BE2C (cell line): Measurements from ENCODE around the gene CNTNAP1.

Experiments
- DNase-seq: peaks from one replicate; pipeline ENCODE4 v3.0.0-alpha.2; 2020
- H3K27me3 ChIP-seq: fragments of 250-450 bp; sonication (Bioruptor Pico); 2 replicates; pipeline ENCODE4 v1.5.1; 2020; ENCODE audit warnings: mild to moderate bottlenecking
- H3K36me3 ChIP-seq: fragments of 250-450 bp; sonication (Bioruptor Pico); 2 replicates; pipeline ENCODE4 v1.5.1; 2020; ENCODE audit warnings: mild to moderate bottlenecking
- H3K4me1 ChIP-seq: fragments of 250-450 bp; sonication (Bioruptor Pico); 2 replicates; pipeline ENCODE4 v1.5.1; 2020
- H3K4me3 ChIP-seq: 2 replicates; pipeline ENCODE4 v1.5.1; 2011; ENCODE audit warnings: low read depth, low read length
- H3K9me3 ChIP-seq: fragments of 250-450 bp; sonication (Bioruptor Pico); 2 replicates; pipeline ENCODE4 v1.5.1; 2020
- TF ChIP-seq, protein P1 (sequence below): IDR thresholded peaks from 2 replicates; pipeline ENCODE4 v1.5.1; 2012; ENCODE audit warnings: mild to moderate bottlenecking, low read depth, low read length

The CNTNAP1 gene

DNA sequence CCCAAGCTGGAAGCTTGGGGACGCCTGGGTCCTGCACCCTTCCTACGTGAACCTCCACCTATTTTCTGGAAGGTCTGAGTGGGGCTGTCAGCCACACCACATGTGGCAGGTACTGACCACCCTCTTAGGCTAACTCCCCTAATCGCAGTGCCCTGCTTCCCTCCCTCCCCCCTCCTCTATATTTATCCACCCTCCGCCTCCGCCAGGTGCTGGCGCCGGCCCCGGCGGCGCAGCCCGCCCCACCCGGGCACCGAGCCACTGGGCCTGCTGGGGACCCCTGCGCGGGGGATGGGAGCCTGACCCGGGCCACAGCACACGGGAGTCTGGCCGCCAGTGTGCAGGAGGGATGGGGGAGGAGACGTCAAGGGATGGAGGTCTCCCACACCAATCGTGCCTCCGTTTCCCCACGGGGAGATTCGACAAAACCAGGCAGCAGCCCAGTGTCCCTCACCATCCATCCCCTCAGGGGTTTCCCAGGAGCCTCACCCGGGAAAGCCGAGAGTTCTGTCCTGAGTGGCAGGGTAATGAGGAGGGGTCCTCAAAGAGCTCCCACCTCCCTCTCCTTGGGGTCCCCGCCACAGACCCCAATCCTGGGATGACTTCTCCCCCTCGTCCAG, 6.9 kb upstream of the CNTNAP1 start:
- peak; percentile 63 for DNase-seq
- peak overlapping the region; percentile 97 for H3K4me3 ChIP-seq
- no peaks in the 10 kb centered on the region for H3K27me3 ChIP-seq
- peaks cover 37% of the 10 kb centered on the region for H3K36me3 ChIP-seq
- TF ChIP-seq, protein P1, sequence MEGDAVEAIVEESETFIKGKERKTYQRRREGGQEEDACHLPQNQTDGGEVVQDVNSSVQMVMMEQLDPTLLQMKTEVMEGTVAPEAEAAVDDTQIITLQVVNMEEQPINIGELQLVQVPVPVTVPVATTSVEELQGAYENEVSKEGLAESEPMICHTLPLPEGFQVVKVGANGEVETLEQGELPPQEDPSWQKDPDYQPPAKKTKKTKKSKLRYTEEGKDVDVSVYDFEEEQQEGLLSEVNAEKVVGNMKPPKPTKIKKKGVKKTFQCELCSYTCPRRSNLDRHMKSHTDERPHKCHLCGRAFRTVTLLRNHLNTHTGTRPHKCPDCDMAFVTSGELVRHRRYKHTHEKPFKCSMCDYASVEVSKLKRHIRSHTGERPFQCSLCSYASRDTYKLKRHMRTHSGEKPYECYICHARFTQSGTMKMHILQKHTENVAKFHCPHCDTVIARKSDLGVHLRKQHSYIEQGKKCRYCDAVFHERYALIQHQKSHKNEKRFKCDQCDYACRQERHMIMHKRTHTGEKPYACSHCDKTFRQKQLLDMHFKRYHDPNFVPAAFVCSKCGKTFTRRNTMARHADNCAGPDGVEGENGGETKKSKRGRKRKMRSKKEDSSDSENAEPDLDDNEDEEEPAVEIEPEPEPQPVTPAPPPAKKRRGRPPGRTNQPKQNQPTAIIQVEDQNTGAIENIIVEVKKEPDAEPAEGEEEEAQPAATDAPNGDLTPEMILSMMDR: no peak
- no peaks in the 10 kb centered on the region for H3K9me3 ChIP-seq
- peaks cover 9% of the 10 kb centered on the region for H3K4me1 ChIP-seq

DNA sequence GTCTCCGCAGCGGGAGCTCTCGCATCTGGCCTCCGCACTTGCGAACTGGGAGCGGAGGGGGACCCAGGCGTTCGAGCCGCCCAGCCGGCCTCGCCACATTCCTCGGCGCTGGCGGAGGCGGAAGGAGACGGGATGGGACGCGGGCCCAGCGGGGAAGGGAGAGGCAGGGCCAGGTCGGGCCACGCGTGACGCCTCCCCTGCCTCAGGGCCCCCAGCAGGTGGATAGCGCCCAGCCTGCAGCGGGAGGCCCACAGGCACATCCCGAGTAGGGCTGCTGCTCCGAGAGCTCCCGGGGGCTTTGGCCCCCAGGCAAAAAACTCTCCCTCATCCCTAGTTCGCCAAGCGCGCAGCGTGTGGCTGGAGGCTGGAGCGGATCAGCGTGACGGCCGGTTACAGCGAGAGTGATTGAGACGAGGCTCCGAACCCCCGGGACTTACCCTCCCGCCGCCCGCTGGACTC, 6.3 kb upstream of the CNTNAP1 start:
- Histone ChIP-seq H3K36me3 (peaks cover 33% of the 10 kb centered on the region), H3K27me3 (no peaks in the 10 kb centered on the region), H3K4me3 (peak overlapping the region; percentile 97), H3K4me1 (peaks cover 9% of the 10 kb centered on the region), H3K9me3 (no peaks in the 10 kb centered on the region)
- peak; percentile 45 for DNase-seq
- TF ChIP-seq, protein P1: no peak

DNA sequence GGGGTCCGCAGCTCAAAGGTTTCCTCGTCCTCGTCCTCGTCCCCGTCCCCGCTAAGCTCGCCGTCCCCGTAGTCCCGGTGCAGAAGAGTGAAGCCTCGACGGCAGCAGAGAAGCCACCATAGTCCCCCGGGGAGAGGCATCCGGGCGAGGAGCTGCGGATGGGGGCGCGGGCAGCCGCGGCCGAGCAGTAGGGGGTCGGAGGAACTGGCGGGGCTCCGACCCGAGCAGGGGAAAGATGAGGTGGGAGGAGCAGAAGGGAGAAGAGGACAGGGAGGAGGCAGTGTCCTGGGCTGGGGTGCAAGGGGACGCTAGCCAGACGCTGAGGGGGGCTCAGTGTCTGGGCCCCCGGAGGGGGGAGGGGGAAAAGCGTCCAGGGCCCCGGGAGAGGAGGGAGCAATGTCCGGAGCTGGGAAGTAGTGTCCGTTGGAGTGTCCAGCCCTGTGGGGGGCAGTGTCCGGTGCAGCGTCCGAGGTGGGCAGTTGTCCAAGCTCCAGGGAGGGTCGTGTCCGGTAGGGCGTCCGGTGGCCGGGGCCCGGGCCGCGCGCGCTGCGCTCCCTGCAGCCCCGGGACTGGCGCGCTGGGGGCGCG, 5.8 kb upstream of the CNTNAP1 start, which contains the start of gene PLEKHH3:
Gene PLEKHH3, minus strand, starts transcription at position 571 of the 588 bp plus-strand sequence. Its CDS starts 431 bp downstream, at position 140.
- peak; percentile 54 for DNase-seq
- no peaks in the 10 kb centered on the region for H3K27me3 ChIP-seq
- peaks cover 9% of the 10 kb centered on the region for H3K4me1 ChIP-seq
- peaks cover 27% of the 10 kb centered on the region for H3K36me3 ChIP-seq
- no peaks in the 10 kb centered on the region for H3K9me3 ChIP-seq
- peak within 1 kb of the TSS; percentile 97 for H3K4me3 ChIP-seq
- TF ChIP-seq, protein P1: no peak

DNA sequence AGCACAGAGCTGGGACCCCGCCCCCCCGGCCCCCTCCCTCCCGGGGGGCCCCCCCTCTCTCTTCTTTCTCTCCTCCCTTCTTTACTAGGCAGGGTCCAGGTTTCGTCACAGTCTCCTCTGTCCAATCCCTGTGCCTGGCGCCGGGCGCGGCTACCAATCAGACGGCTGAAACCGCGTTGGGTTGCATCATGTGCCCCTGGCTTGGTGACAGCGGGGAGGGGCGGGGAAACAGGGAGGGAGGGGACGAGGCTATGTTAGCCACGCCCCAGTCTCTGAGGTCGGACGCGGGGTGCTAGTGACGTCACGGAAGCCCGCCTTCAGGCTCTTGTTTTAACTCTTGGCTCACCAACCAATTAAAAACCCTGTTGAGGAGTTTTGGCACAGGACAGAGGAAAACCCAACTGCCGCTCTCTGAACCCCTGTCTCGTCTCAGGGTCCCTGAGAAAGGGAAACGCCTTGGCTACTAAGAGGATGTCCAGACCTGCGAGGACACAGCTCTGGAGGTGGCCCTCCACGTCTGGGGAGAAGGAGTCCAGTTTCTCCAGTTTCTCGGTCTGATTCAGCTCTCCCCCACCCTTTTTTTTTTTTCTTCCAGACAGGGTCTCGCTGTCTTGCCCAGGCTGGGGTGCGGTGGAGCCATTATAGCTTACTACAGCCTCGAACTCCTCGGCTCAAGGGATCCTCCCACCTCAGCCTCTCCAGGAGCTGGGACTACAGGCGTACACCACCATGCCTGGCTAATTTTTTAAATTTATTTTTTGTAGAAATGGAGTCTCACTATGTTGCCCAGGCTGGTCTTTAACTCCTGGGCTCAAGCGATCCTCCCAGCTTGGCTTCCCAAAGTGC, 5.1 kb upstream of the CNTNAP1 start:
- DNase-seq: peak; percentile 100
- Histone ChIP-seq H3K36me3 (peaks cover 20% of the 10 kb centered on the region), H3K9me3 (no peaks in the 10 kb centered on the region), H3K4me1 (peaks cover 9% of the 10 kb centered on the region), H3K4me3 (peak overlapping the region; percentile 97), H3K27me3 (no peaks in the 10 kb centered on the region)
- TF ChIP-seq, protein P1: no peak

DNA sequence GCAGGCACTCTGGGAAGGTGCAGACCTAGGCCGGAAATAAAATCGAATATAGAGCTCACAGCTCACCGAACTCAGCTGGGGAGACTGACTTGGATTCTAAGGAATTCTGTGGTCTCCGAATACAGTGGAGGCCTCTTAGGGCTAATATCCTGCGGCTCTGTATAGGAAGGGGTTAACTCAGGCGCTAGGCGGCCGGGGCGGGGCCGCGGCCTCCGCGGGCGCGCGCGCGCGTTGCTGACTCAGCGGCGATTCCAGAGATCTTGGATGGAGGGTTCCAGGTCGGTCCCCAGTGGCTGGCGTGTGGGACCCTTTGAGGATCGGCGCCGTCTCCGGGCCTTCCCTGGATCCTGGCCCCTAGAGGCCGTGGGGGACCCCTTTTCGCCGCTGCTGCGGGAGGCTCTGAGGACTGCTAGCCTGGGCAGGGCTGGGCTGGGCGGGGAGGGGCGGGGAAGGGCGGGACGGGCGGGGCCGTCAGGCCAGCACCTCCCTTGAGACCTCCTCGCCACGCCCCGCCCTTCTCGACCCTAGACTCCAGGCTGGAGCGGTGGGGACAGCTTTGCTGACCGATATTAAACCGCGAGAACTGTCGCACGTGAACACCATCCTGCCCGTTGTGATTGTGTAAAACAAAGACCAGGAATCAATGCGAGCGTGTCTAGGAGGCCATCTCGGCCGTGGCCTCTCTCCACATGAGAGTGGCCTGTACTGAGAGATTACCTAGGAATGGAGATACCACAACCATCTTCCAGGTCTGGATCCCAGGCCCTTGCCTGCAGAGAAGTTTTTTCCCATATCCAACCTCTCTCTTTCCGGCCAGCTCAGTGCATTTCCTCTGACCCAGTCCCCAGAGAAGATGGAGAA, 4.2 kb upstream of the CNTNAP1 start:
- peak; percentile 96 for DNase-seq
- Histone ChIP-seq H3K4me3 (peak overlapping the region; percentile 76), H3K36me3 (peaks cover 12% of the 10 kb centered on the region), H3K4me1 (peaks cover 9% of the 10 kb centered on the region), H3K27me3 (no peaks in the 10 kb centered on the region), H3K9me3 (no peaks in the 10 kb centered on the region)
- TF ChIP-seq, protein P1: no peak
